ENCODE measurements around the gene WDR11. TPM values are rescaled to one million over a fixed set of nuclear protein-coding genes. Genes with fewer than 3 reads are reported as not detected.

The WDR11 gene
- total and polyA plus RNA-seq, 9 of the 15 experiments (the other 6 are each of a cell fraction or from before 2014, with no cell fraction given): 12.4 to 50.7 (median 23.6) TPM

- Histone ChIP-seq H3K36me3 (ENCODE audit: control insufficient read depth, insufficient read depth, low read length) (no peaks in the 10 kb centered on the region), H3K9ac (ENCODE audit: insufficient read depth in 1 of 2, low read depth in 2 of 2, low read length in 2 of 2) (no peak overlapping the region), H3K79me2 (ENCODE audit: control insufficient read depth, insufficient read depth, low read length) (no peaks in the 10 kb centered on the region), H3K4me3 (no peak overlapping the region), H3K9me1 (ENCODE audit: control insufficient read depth, insufficient read depth, low read length) (no peaks in the 10 kb centered on the region), H3K27me3 (ENCODE audit: control insufficient read depth in 2 of 2, insufficient read depth in 2 of 2, low read length in 2 of 2) (no peaks in the 10 kb centered on the region; a peak in 1 of 5 replicates), H3K4me2 (ENCODE audit: insufficient read depth, low read length) (no peak overlapping the region), H3K9me3 (replicated peaks; ENCODE audit: control insufficient read depth, insufficient read depth, low read depth, low read length) (no peaks in the 10 kb centered on the region), H3K4me1 (replicated peaks in 1 of 2; ENCODE audit: control insufficient read depth in 2 of 2, insufficient read depth in 2 of 2, low read length in 2 of 2) (no peaks in the 10 kb centered on the region), H3K27ac (ENCODE audit: extremely low read depth, low read depth, low read length) (no peak overlapping the region), H4K20me1 (replicated peaks; ENCODE audit: control insufficient read depth, insufficient read depth, low read length) (no peaks in the 10 kb centered on the region), H2AFZ (ENCODE audit: low read depth, low read length) (0 out of 2 replicates have a peak overlapping the region, but pooled peaks have one; percentile 14)
- ATAC-seq: peak; percentile 77
- DNase-seq (ENCODE audit: extremely low read depth in 1 of 4, low spot score in 3 of 4): peak; percentile 12 to 49 (median 20)
- in situ Hi-C loops (cut with MboI): no loop called here
- peak; percentile 6 for FAIRE-seq
- BruUV-seq (replicated peaks): no TSS peak
- ChIA-PET POLR2A (no interaction called here), CTCF (ENCODE audit: low intra/inter-chr PET ratio) (no interaction called here)
- WGBS (ENCODE audit: insufficient coverage, low coverage, missing lambda C conversion rate): 17% methylated on average over 8 of the region's 9 CpGs
- intact Hi-C loops (cut with micrococcal nuclease): no loop called here
- TF ChIP-seq PHB2 (IDR thresholded peaks at IDR 0.05; ENCODE audit: low read depth): no peak
- peak; percentile 48 to 66 (median 57) for TF ChIP-seq CTCF (IDR thresholded peaks at IDR 0.05 in 2 of 3, conservative IDR thresholded peaks at IDR 0.05 in 1 of 3; ENCODE audit: insufficient read depth in 2 of 3, low read depth in 1 of 3, low read length in 3 of 3)
- TF ChIP-seq MGA (IDR thresholded peaks at IDR 0.05): peak; percentile 29; the same call in 1 of the 2 replicates
- TF ChIP-seq RAD21 (CRISPR knock-in tag; conservative IDR thresholded peaks at IDR 0.05 in 1 of 2, IDR thresholded peaks at IDR 0.05 in 1 of 2): peak in 1 of 2 experiments; percentile 43; a peak in 1 of 4 replicates
- peak; percentile 75 for TF ChIP-seq L3MBTL2 (IDR thresholded peaks at IDR 0.05)
- TF ChIP-seq NFATC3 (IDR thresholded peaks at IDR 0.05): no peak
These were observed 26.3 kb upstream of the WDR11 start for GRCh38 chr10:120824881-120825309.

Measured in K562 (cell line).